Mucosa of descending colon (tissue), 3 donors: ENCODE measurements around the gene KCNQ5. TPM values are rescaled to one million over a fixed set of nuclear protein-coding genes. Genes with fewer than 3 reads are reported as not detected.

Experiments used
- ATAC-seq: fragments of 200-7000 bp; cut with Tn5 transposase; one replicate; pipeline ENCODE4 v1.9.1; 2020; ENCODE audit warnings: mild to moderate bottlenecking, moderate library complexity
- DNase-seq, 3 donors: peaks; one replicate each; pipeline ENCODE4 v3.0.0-alpha.2; 2020
- H3K36me3 ChIP-seq: fragments of 200-600 bp; one replicate; pipeline ENCODE4 v1.8.0; 2021; ENCODE audit warnings: low read depth, mild to moderate bottlenecking
- H3K4me1 ChIP-seq: fragments of 200-600 bp; one replicate; pipeline ENCODE4 v1.8.0; 2021; ENCODE audit warnings: low read depth, mild to moderate bottlenecking
- H3K4me3 ChIP-seq: fragments of 200-600 bp; one replicate; pipeline ENCODE4 v1.8.0; 2021; ENCODE audit warnings: mild to moderate bottlenecking
- H3K9me3 ChIP-seq: fragments of 200-600 bp; one replicate; pipeline ENCODE4 v1.8.0; 2021; ENCODE audit warnings: mild to moderate bottlenecking
- intact Hi-C, 2 donors: fragments of 100-400 bp; cut with DNase I in 1 of 2; cut with micrococcal nuclease in 1 of 2; formaldehyde crosslinking; loops; one replicate each; pipeline versions ENCODE4 v1.11.0 to v1.11.1; 2022; cut with DNase I, micrococcal nuclease
- total RNA-seq, 3 donors: library from RNA; stranded (reverse); fragmentation: NEBNext Ultra II Directional in 2 of 3; extraction: Animal tissue kit (Norgen Biotek cat#: 25700) in 2 of 3; gene quantifications; one replicate each; pipeline versions ENCODE4 v1.2.1 to v1.2.4, GENCODE V29; 2021 to 2023
- TF ChIP-seq, protein P1 (sequence below): fragments of 200-600 bp; IDR thresholded peaks from one replicate; pipeline ENCODE4 v1.8.0; 2022; ENCODE audit warnings: antibody characterized with exemption, mild to moderate bottlenecking
- donor health status: DM: no; HTN: no; CAD: no; lungs with moderate emphysema.
- donor health status: DM: no; HTN: no; CAD: no.
- donor health status: DM: no; HTN: yes; CAD: no.

Gene KCNQ5
- total RNA-seq, 3 donors from 2014 or later: 0.14 to 2.3 (median 0.17) TPM

DNA sequence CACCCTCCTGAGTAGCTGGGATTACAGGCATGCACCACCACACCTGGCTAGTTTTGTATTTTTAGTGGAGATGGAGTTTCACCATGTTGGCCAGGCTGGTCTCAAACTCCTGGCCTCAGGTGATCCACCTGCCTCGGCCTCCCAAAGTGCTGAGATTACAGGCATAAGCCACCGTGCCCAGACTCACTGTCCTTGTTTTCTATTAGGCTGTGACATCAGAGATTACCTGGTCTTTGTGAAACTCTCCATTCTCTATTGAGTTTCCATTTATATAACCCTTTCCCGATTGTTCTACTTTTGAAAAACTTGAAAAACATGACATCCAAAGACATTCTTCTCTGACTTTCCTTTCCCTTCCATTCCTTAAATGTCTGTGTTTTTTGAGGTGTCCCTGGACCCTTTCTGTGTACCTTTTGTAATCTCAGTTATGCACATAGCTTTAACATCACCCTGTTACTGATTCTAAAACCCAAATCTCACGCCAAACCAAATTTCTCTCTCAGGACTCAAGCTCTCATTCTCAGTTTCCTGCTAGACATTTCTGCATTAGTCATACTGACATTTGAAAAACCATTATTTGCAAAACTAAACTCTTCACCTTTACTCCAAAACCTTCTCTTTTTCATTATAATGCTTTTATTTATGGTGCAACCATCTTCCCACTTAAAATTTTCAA lies 466.4 kb downstream of the KCNQ5 start:
- DNase-seq (no peak), ATAC-seq (no peak)
- Histone ChIP-seq H3K9me3 (no peaks in the 10 kb centered on the region), H3K4me1 (no peaks in the 10 kb centered on the region), H3K4me3 (no peak overlapping the region), H3K36me3 (no peaks in the 10 kb centered on the region)
- TF ChIP-seq, protein P1, sequence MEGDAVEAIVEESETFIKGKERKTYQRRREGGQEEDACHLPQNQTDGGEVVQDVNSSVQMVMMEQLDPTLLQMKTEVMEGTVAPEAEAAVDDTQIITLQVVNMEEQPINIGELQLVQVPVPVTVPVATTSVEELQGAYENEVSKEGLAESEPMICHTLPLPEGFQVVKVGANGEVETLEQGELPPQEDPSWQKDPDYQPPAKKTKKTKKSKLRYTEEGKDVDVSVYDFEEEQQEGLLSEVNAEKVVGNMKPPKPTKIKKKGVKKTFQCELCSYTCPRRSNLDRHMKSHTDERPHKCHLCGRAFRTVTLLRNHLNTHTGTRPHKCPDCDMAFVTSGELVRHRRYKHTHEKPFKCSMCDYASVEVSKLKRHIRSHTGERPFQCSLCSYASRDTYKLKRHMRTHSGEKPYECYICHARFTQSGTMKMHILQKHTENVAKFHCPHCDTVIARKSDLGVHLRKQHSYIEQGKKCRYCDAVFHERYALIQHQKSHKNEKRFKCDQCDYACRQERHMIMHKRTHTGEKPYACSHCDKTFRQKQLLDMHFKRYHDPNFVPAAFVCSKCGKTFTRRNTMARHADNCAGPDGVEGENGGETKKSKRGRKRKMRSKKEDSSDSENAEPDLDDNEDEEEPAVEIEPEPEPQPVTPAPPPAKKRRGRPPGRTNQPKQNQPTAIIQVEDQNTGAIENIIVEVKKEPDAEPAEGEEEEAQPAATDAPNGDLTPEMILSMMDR: no peak
- intact Hi-C loops: no loop called here

- H3K4me1 ChIP-seq: no peaks in the 10 kb centered on the region
- TF ChIP-seq, protein P1: no peak
- ATAC-seq (no peak), DNase-seq (no peak)
- intact Hi-C loops: no loop called here
- no peaks in the 10 kb centered on the region for H3K9me3 ChIP-seq
- no peak overlapping the region for H3K4me3 ChIP-seq
- H3K36me3 ChIP-seq: no peaks in the 10 kb centered on the region
These were observed 483.1 kb downstream of the KCNQ5 start for GRCh38 chr6:73104921-73105320.

DNA sequence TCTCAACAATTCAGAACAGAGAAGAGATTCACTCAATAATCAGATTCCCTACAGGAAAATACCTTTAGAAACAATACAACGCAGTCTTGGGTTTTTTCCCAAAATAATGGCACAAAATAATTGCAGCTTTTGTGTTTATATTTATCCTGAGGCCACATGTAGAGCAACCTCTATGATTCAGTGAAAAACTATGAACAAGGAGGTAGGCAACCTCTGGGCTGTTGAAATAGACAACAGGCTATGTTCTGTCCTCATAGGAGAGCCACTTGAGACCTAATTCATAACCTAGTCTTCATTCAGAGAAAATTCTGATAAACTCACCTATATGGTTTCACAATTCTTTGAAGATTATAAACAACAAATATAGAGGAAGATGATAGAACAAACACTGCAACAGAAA lies 485.2 kb downstream of the KCNQ5 start:
- ATAC-seq: no peak
- Histone ChIP-seq H3K9me3 (no peaks in the 10 kb centered on the region), H3K36me3 (no peaks in the 10 kb centered on the region), H3K4me3 (no peak overlapping the region), H3K4me1 (no peaks in the 10 kb centered on the region)
- no peak for DNase-seq
- TF ChIP-seq, protein P1: no peak
- intact Hi-C loops: no loop called here

GRCh38 chr6:73108949-73109348 lies 487.1 kb downstream of the KCNQ5 start:
- Histone ChIP-seq H3K4me1 (no peaks in the 10 kb centered on the region), H3K4me3 (no peak overlapping the region), H3K36me3 (no peaks in the 10 kb centered on the region), H3K9me3 (no peaks in the 10 kb centered on the region)
- intact Hi-C loops: no loop called here
- DNase-seq (no peak), ATAC-seq (no peak)
- TF ChIP-seq, protein P1: no peak

DNA sequence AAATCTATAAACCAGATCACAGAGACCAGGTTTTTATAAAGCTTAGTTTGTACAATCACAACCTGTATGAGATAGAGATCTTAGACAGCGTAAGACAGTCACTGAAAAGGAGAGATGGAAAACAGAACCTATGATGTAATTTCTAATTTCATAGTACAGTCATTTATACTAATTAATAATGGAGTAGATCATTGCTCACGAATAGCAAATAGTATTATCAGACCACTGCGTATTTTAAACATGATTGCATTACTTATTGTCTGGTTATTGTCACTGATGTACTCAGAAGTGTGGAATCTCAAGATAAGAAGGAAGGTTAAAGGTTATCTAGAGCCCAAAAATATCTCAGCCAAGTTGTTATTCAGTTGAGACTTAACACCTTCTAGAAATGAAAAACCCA lies 487.8 kb downstream of the KCNQ5 start:
- ATAC-seq: no peak
- no peaks in the 10 kb centered on the region for H3K9me3 ChIP-seq
- intact Hi-C loops: no loop called here
- DNase-seq: no peak
- TF ChIP-seq, protein P1: no peak
- no peaks in the 10 kb centered on the region for H3K36me3 ChIP-seq
- H3K4me1 ChIP-seq: no peaks in the 10 kb centered on the region
- H3K4me3 ChIP-seq: no peak overlapping the region

GRCh38 chr6:73116330-73116729 lies 494.5 kb downstream of the KCNQ5 start:
- intact Hi-C loops: no loop called here
- DNase-seq (no peak), ATAC-seq (no peak)
- H3K36me3 ChIP-seq: no peaks in the 10 kb centered on the region
- TF ChIP-seq, protein P1: no peak
- H3K4me3 ChIP-seq: no peak overlapping the region
- no peaks in the 10 kb centered on the region for H3K9me3 ChIP-seq
- no peaks in the 10 kb centered on the region for H3K4me1 ChIP-seq
